ENCODE data around the gene AHSP.
"Not testable (repeated sequence)": the region's sequence is repeated elsewhere in the genome, so short reads cannot be mapped to it uniquely, and the experiment has no call there.

The AHSP gene

GRCh38 chr16:31529937-31530312 is 2.2 kb downstream of the AHSP start:
- DNase-seq (ENCODE audit: low read depth in 1 of 2, low spot score in 1 of 2): no peak

GRCh38 chr16:31530405-31530804 is 2.7 kb downstream of the AHSP start:
- DNase-seq (ENCODE audit: low read depth in 1 of 2, low spot score in 1 of 2): no peak

GRCh38 chr16:31531096-31531495 is 3.4 kb downstream of the AHSP start:
- no peak for DNase-seq (ENCODE audit: low read depth in 1 of 2, low spot score in 1 of 2)

GRCh38 chr16:31532120-31532519 is 4.4 kb downstream of the AHSP start:
- no peak for DNase-seq (ENCODE audit: low read depth in 1 of 2, low spot score in 1 of 2)

- no peak for DNase-seq (ENCODE audit: low read depth in 1 of 2, low spot score in 1 of 2)
Measured at GRCh38 chr16:31532896-31533295, 5.2 kb downstream of the AHSP start.

GRCh38 chr16:31535737-31536136 is 8.0 kb downstream of the AHSP start:
- DNase-seq (ENCODE audit: low read depth in 1 of 2, low spot score in 1 of 2): no peak

GRCh38 chr16:31536804-31537361 is 9.2 kb downstream of the AHSP start:
- DNase-seq (ENCODE audit: low read depth in 1 of 2, low spot score in 1 of 2): no peak

GRCh38 chr16:31537362-31538242 is 9.9 kb downstream of the AHSP start:
- no peak for DNase-seq (ENCODE audit: low read depth in 1 of 2, low spot score in 1 of 2)

- DNase-seq (ENCODE audit: low read depth in 1 of 2, low spot score in 1 of 2): not testable (repeated sequence)
Measured at GRCh38 chr16:31538243-31538598, 10.5 kb downstream of the AHSP start.

- not testable (repeated sequence) for DNase-seq (ENCODE audit: low read depth in 1 of 2, low spot score in 1 of 2)
Measured at GRCh38 chr16:31539762-31540161, 12.1 kb downstream of the AHSP start.

- no peak for DNase-seq (ENCODE audit: low read depth in 1 of 2, low spot score in 1 of 2)
Measured at GRCh38 chr16:31542763-31543162, 15.1 kb downstream of the AHSP start.

- DNase-seq (ENCODE audit: low read depth in 1 of 2, low spot score in 1 of 2): no peak
Measured at GRCh38 chr16:31561426-31562233, 33.9 kb downstream of the AHSP start.

GRCh38 chr16:31568577-31569359 is 41.1 kb downstream of the AHSP start:
- no peak for DNase-seq (ENCODE audit: low read depth in 1 of 2, low spot score in 1 of 2)

- DNase-seq (ENCODE audit: low read depth in 1 of 2, low spot score in 1 of 2): no peak
Measured at GRCh38 chr16:31569360-31569717, 41.6 kb downstream of the AHSP start.

- DNase-seq (ENCODE audit: low read depth in 1 of 2, low spot score in 1 of 2): no peak
Measured at GRCh38 chr16:31572821-31573220, 45.1 kb downstream of the AHSP start.

GRCh38 chr16:31574159-31574558 is 46.5 kb downstream of the AHSP start:
- DNase-seq (ENCODE audit: low read depth in 1 of 2, low spot score in 1 of 2): not testable (repeated sequence)

- DNase-seq (ENCODE audit: low read depth in 1 of 2, low spot score in 1 of 2): no peak
Measured at GRCh38 chr16:31577411-31577810, 49.7 kb downstream of the AHSP start.
